ENCODE data around the gene ZNF224. TPM values are rescaled to one million over a fixed set of nuclear protein-coding genes. Genes with fewer than 3 reads are reported as not detected.
"Not testable (repeated sequence)": the region's sequence is repeated elsewhere in the genome, so short reads cannot be mapped to it uniquely, and the experiment has no call there.

Gene ZNF224
- total RNA-seq, 1 experiment from 2014 or later = 24.7 TPM

DNA sequence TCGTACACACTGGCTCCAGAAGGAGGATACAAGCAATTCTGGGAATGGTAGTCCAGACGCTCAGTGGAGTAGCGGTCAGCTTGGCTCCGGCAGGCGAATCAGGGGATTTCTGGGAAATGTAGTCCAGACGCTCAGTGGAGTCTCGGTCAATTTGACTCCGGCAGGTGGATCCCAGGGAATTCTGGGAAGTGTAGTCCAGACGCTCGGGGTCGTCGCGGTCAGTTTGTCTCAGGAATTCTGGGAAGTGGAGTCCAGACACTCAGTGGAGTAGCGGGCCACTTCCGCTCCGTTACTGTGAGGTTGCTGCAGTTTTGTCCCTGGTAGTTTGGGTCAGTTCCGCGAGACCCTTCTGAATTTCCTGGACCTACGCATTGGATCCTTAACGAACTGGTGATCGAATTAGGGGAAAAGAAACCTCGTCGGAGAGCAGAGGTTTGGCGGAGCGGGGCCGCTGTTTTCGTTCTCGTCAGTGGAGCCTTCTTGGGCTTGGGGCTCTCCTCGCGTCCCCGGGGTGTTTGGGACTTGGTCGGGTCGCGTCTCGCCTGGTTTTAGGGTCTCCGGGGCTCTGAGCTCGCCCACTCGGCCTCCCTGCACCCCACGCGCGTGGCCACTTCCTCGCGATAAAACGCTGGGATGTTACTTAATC is 19.1 kb downstream of the ZNF224 start, which contains the start of gene ZNF225:
ZNF225 (plus strand) TSS at position 262 of the 646 bp plus-strand sequence. CDS start 2,429 bp downstream, outside the sequence.
- ChIA-PET CTCF (interaction anchor here (0.6 kb wide), 1 partner anchor 46 kb away, joined by 3 read pairs; no protein-coding TSS in a partner anchor), POLR2A (interaction anchor here (0.6 to 1.0 kb wide), 3 partner anchors 52 to 732 kb away, joined by 3 to 7 read pairs (median 3); partner anchors contain the start of gene ZNF226)
- DNase-seq = peak; percentile 96 to 98
- peak within 1 kb of the TSS; percentile 88 for H3K4me3 ChIP-seq (ENCODE audit: low read depth, low read length)
- no peaks in the 10 kb centered on the region for H3K9me3 ChIP-seq
- H3K4me3 Mint-ChIP-seq (ENCODE audit: unreplicated experiment) = peak within 1 kb of the TSS; percentile 91
- H3K4me1 ChIP-seq = no peaks in the 10 kb centered on the region
- H3K36me3 ChIP-seq (ENCODE audit: control insufficient read depth, insufficient read depth, low read length) = no peaks in the 10 kb centered on the region
- peaks cover 7% of the 10 kb centered on the region for H3K4me1 Mint-ChIP-seq (ENCODE audit: low read depth, unreplicated experiment)
- peak within 1 kb of the TSS; percentile 75 for H3K27ac Mint-ChIP-seq (ENCODE audit: unreplicated experiment)
- H3K9me3 Mint-ChIP-seq (ENCODE audit: unreplicated experiment) = peaks cover 2% of the 10 kb centered on the region
- BruUV-seq (replicated peaks) = no TSS peak
- no peaks in the 10 kb centered on the region for H3K27me3 Mint-ChIP-seq (ENCODE audit: insufficient read depth, unreplicated experiment)
- no peaks in the 10 kb centered on the region for H3K27me3 ChIP-seq (replicated peaks; ENCODE audit: control insufficient read depth, insufficient read depth, low read length)
- intact Hi-C loops (cut with micrococcal nuclease; ENCODE audit: unreplicated experiment) = loop anchor here (1.0 to 10.0 kb wide), 12 partner anchors 19 to 387 kb away; partner anchors contain the start of genes ZNF155, ZNF180, ZNF224 and ZNF227
- H3K36me3 Mint-ChIP-seq (ENCODE audit: insufficient read depth, unreplicated experiment) = peaks cover 9% of the 10 kb centered on the region
- TF ChIP-seq, protein P1, sequence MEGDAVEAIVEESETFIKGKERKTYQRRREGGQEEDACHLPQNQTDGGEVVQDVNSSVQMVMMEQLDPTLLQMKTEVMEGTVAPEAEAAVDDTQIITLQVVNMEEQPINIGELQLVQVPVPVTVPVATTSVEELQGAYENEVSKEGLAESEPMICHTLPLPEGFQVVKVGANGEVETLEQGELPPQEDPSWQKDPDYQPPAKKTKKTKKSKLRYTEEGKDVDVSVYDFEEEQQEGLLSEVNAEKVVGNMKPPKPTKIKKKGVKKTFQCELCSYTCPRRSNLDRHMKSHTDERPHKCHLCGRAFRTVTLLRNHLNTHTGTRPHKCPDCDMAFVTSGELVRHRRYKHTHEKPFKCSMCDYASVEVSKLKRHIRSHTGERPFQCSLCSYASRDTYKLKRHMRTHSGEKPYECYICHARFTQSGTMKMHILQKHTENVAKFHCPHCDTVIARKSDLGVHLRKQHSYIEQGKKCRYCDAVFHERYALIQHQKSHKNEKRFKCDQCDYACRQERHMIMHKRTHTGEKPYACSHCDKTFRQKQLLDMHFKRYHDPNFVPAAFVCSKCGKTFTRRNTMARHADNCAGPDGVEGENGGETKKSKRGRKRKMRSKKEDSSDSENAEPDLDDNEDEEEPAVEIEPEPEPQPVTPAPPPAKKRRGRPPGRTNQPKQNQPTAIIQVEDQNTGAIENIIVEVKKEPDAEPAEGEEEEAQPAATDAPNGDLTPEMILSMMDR (IDR thresholded peaks at IDR 0.05; ENCODE audit: insufficient read depth in 1 of 2, low read depth in 1 of 2, low read length in 1 of 2, severe bottlenecking in 1 of 2, unreplicated experiment in 1 of 2) = no peak

DNA sequence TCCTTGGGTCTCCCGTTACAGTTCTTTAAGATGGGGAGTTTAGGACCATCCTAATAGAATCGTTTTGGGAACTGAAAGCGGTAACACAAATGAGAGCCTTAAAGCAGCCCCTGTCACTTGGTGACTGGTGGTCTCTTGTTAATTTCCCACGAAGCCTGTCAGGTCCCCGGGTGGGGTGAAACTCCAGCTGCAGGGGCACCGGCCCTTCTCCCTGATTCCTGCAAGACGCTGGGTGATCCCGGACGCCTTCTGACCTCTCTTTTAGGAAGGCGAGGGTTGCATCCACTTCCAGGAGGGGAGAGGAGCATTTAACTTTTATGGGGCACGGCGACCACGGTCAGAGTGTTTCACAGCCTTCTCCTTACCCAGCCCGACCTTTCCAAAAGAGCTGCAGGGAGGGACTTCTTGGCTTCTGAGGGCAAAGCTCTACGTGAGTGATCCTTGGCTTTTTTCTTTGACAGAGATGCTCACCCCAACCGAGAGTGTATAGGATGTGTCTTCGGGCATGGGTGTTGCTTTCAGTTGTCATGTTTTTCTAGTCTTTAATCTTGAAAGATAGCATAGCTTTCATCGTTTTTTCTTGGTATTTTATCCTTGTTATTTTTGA is 19.7 kb downstream of the ZNF224 start:
- Histone ChIP-seq H3K4me1 (no peaks in the 10 kb centered on the region), H3K27me3 (replicated peaks; ENCODE audit: control insufficient read depth, insufficient read depth, low read length) (no peaks in the 10 kb centered on the region), H3K4me3 (ENCODE audit: low read depth, low read length) (peak overlapping the region; percentile 88), H3K36me3 (ENCODE audit: control insufficient read depth, insufficient read depth, low read length) (0 out of 2 replicates have a peak, but pooled peaks cover 1% of the 10 kb centered on the region), H3K9me3 (no peaks in the 10 kb centered on the region)
- DNase-seq = peak in 1 of 2 experiments; percentile 13
- peaks cover 10% of the 10 kb centered on the region for H3K36me3 Mint-ChIP-seq (ENCODE audit: insufficient read depth, unreplicated experiment)
- peak overlapping the region; percentile 91 for H3K4me3 Mint-ChIP-seq (ENCODE audit: unreplicated experiment)
- TF ChIP-seq, protein P1 (IDR thresholded peaks at IDR 0.05; ENCODE audit: insufficient read depth in 1 of 2, low read depth in 1 of 2, low read length in 1 of 2, severe bottlenecking in 1 of 2, unreplicated experiment in 1 of 2) = no peak
- H3K27me3 Mint-ChIP-seq (ENCODE audit: insufficient read depth, unreplicated experiment) = no peaks in the 10 kb centered on the region
- H3K4me1 Mint-ChIP-seq (ENCODE audit: low read depth, unreplicated experiment) = peaks cover 7% of the 10 kb centered on the region
- ChIA-PET CTCF (no interaction called here), POLR2A (no interaction called here)
- BruUV-seq (replicated peaks) = TSS peak; percentile 56
- intact Hi-C loops (cut with micrococcal nuclease; ENCODE audit: unreplicated experiment) = loop anchor here (1.0 to 10.0 kb wide), 12 partner anchors 20 to 386 kb away; partner anchors contain the start of genes ZNF155, ZNF180, ZNF224 and ZNF227
- H3K9me3 Mint-ChIP-seq (ENCODE audit: unreplicated experiment) = no peaks in the 10 kb centered on the region
- H3K27ac Mint-ChIP-seq (ENCODE audit: unreplicated experiment) = peak overlapping the region; percentile 75

DNA sequence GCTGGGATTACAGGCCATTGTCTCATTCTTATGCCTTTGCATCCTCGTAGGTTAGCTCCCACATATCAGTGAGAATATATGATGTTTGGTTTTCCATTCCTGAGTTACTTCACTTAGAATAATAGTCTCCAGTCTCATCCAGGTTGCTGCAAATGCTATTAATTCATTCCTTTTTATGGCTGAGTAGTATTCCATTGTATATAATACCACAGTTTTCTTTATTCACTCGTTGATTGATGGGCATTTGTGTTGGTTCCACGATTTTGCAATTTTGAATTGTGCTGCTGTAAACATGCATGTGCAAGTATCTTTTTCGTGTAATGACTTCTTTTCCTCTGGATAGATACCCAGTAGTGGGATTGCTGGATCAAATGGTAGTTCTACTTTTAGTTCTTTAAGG is 27.0 kb downstream of the ZNF224 start:
- H3K36me3 ChIP-seq (ENCODE audit: control insufficient read depth, insufficient read depth, low read length); BruUV-seq (replicated peaks); H3K9me3 ChIP-seq; H3K4me3 ChIP-seq (ENCODE audit: low read depth, low read length); H3K27me3 Mint-ChIP-seq (ENCODE audit: insufficient read depth, unreplicated experiment); H3K4me1 ChIP-seq; DNase-seq; intact Hi-C loops (cut with micrococcal nuclease; ENCODE audit: unreplicated experiment); H3K4me3 Mint-ChIP-seq (ENCODE audit: unreplicated experiment); H3K27ac Mint-ChIP-seq (ENCODE audit: unreplicated experiment); H3K27me3 ChIP-seq (replicated peaks; ENCODE audit: control insufficient read depth, insufficient read depth, low read length); H3K4me1 Mint-ChIP-seq (ENCODE audit: low read depth, unreplicated experiment); POLR2A ChIA-PET; CTCF ChIA-PET: not testable (repeated sequence)
- peaks cover 13% of the 10 kb centered on the region for H3K36me3 Mint-ChIP-seq (ENCODE audit: insufficient read depth, unreplicated experiment)
- H3K9me3 Mint-ChIP-seq (ENCODE audit: unreplicated experiment) = peaks cover 22% of the 10 kb centered on the region
